ENCODE results near the gene SIL1. TPM values are rescaled to one million over a fixed set of nuclear protein-coding genes. Genes with fewer than 3 reads are reported as not detected.

The SIL1 gene
- polyA plus RNA-seq, 1 donor (not counting 4 experiments of a cell fraction or from before 2014, with no cell fraction given) = 45.4 TPM

GRCh38 chr5:139205586-139205985 is 7.4 kb upstream of the SIL1 start:
- no peak overlapping the region for H3K4me3 ChIP-seq (ENCODE audit: control insufficient read depth in 2 of 3, extremely low read depth in 1 of 3, insufficient read depth in 2 of 3, low read depth in 1 of 3, low read length in 3 of 3)
- H3K9ac ChIP-seq (ENCODE audit: control insufficient read depth, extremely low read depth, insufficient read depth, low read length) = no peak overlapping the region
- H3K4me1 ChIP-seq (ENCODE audit: control insufficient read depth, extremely low read depth, insufficient read depth, low read length) = no peaks in the 10 kb centered on the region
- H3K27me3 ChIP-seq (ENCODE audit: control insufficient read depth, extremely low read depth, insufficient read depth, low read length) = no peaks in the 10 kb centered on the region
- no peak overlapping the region for H2AFZ ChIP-seq (ENCODE audit: control insufficient read depth, low read length)
- FAIRE-seq (no peak), DNase-seq (ENCODE audit: low read depth, low spot score) (no peak)
- no peaks in the 10 kb centered on the region for H3K9me3 ChIP-seq (ENCODE audit: control insufficient read depth, low read depth, low read length)
- no peaks in the 10 kb centered on the region for H3K9me1 ChIP-seq (ENCODE audit: control insufficient read depth, extremely low read depth, insufficient read depth, low read length)
- no peak for TF ChIP-seq EZH2 (IDR thresholded peaks at IDR 0.05; ENCODE audit: low read length)
- H3K79me2 ChIP-seq (ENCODE audit: control insufficient read depth, insufficient read depth, low read length) = no peaks in the 10 kb centered on the region
- no peaks in the 10 kb centered on the region for H3K36me3 ChIP-seq (ENCODE audit: control insufficient read depth in 2 of 2, extremely low read depth in 1 of 2, insufficient read depth in 2 of 2, low read length in 2 of 2)
- H3K4me2 ChIP-seq (ENCODE audit: control insufficient read depth, extremely low read depth, insufficient read depth, low read depth, low read length) = no peak overlapping the region
- no peaks in the 10 kb centered on the region for H4K20me1 ChIP-seq (ENCODE audit: control insufficient read depth, extremely low read depth, insufficient read depth, low read length)
- dilution Hi-C loops (cut with MboI; ENCODE audit: extremely low pct_ligation_motif_present, low sequenced_read_pairs) = no loop called here
- H3K27ac ChIP-seq (ENCODE audit: control insufficient read depth, insufficient read depth, low read length) = no peak overlapping the region

GRCh38 chr5:139205124-139205523 is 7.0 kb upstream of the SIL1 start:
- dilution Hi-C loops (cut with MboI; ENCODE audit: extremely low pct_ligation_motif_present, low sequenced_read_pairs) = no loop called here
- H3K9me3 ChIP-seq (ENCODE audit: control insufficient read depth, low read depth, low read length) = no peaks in the 10 kb centered on the region
- no peaks in the 10 kb centered on the region for H3K36me3 ChIP-seq (ENCODE audit: control insufficient read depth in 2 of 2, extremely low read depth in 1 of 2, insufficient read depth in 2 of 2, low read length in 2 of 2)
- no peaks in the 10 kb centered on the region for H4K20me1 ChIP-seq (ENCODE audit: control insufficient read depth, extremely low read depth, insufficient read depth, low read length)
- H3K4me2 ChIP-seq (ENCODE audit: control insufficient read depth, extremely low read depth, insufficient read depth, low read depth, low read length) = no peak overlapping the region
- no peak for FAIRE-seq
- TF ChIP-seq CTCF (optimal IDR thresholded peaks at IDR 0.05 in 1 of 3, IDR thresholded peaks at IDR 0.05 in 1 of 3, conservative IDR thresholded peaks at IDR 0.05 in 1 of 3; ENCODE audit: extremely low read depth in 1 of 3, insufficient read depth in 2 of 3, low read length in 3 of 3) (no peak), EZH2 (IDR thresholded peaks at IDR 0.05; ENCODE audit: low read length) (no peak)
- DNase-seq (ENCODE audit: low read depth, low spot score) = no peak
- H3K4me3 ChIP-seq (ENCODE audit: control insufficient read depth in 2 of 3, extremely low read depth in 1 of 3, insufficient read depth in 2 of 3, low read depth in 1 of 3, low read length in 3 of 3) = no peak overlapping the region
- no peak overlapping the region for H2AFZ ChIP-seq (ENCODE audit: control insufficient read depth, low read length)
- no peak overlapping the region for H3K9ac ChIP-seq (ENCODE audit: control insufficient read depth, extremely low read depth, insufficient read depth, low read length)
- no peaks in the 10 kb centered on the region for H3K27me3 ChIP-seq (ENCODE audit: control insufficient read depth, extremely low read depth, insufficient read depth, low read length)
- no peaks in the 10 kb centered on the region for H3K9me1 ChIP-seq (ENCODE audit: control insufficient read depth, extremely low read depth, insufficient read depth, low read length)
- no peaks in the 10 kb centered on the region for H3K4me1 ChIP-seq (ENCODE audit: control insufficient read depth, extremely low read depth, insufficient read depth, low read length)
- H3K27ac ChIP-seq (ENCODE audit: control insufficient read depth, insufficient read depth, low read length) = no peak overlapping the region
- no peaks in the 10 kb centered on the region for H3K79me2 ChIP-seq (ENCODE audit: control insufficient read depth, insufficient read depth, low read length)

- dilution Hi-C loops (cut with MboI; ENCODE audit: extremely low pct_ligation_motif_present, low sequenced_read_pairs) = no loop called here
- no peak overlapping the region for H2AFZ ChIP-seq (ENCODE audit: control insufficient read depth, low read length)
- no peaks in the 10 kb centered on the region for H3K27me3 ChIP-seq (ENCODE audit: control insufficient read depth, extremely low read depth, insufficient read depth, low read length)
- no peaks in the 10 kb centered on the region for H3K9me3 ChIP-seq (ENCODE audit: control insufficient read depth, low read depth, low read length)
- H3K9me1 ChIP-seq (ENCODE audit: control insufficient read depth, extremely low read depth, insufficient read depth, low read length) = no peaks in the 10 kb centered on the region
- DNase-seq (ENCODE audit: low read depth, low spot score) = no peak
- no peaks in the 10 kb centered on the region for H3K4me1 ChIP-seq (ENCODE audit: control insufficient read depth, extremely low read depth, insufficient read depth, low read length)
- H3K36me3 ChIP-seq (ENCODE audit: control insufficient read depth in 2 of 2, extremely low read depth in 1 of 2, insufficient read depth in 2 of 2, low read length in 2 of 2) = no peaks in the 10 kb centered on the region
- H3K9ac ChIP-seq (ENCODE audit: control insufficient read depth, extremely low read depth, insufficient read depth, low read length) = no peak overlapping the region
- H3K27ac ChIP-seq (ENCODE audit: control insufficient read depth, insufficient read depth, low read length) = no peak overlapping the region
- no peaks in the 10 kb centered on the region for H4K20me1 ChIP-seq (ENCODE audit: control insufficient read depth, extremely low read depth, insufficient read depth, low read length)
- H3K4me3 ChIP-seq (ENCODE audit: control insufficient read depth in 2 of 3, extremely low read depth in 1 of 3, insufficient read depth in 2 of 3, low read depth in 1 of 3, low read length in 3 of 3) = no peak overlapping the region
- FAIRE-seq = no peak
- TF ChIP-seq CTCF (optimal IDR thresholded peaks at IDR 0.05 in 1 of 3, IDR thresholded peaks at IDR 0.05 in 1 of 3, conservative IDR thresholded peaks at IDR 0.05 in 1 of 3; ENCODE audit: extremely low read depth in 1 of 3, insufficient read depth in 2 of 3, low read length in 3 of 3) = no peak
- no peak for TF ChIP-seq EZH2 (IDR thresholded peaks at IDR 0.05; ENCODE audit: low read length)
- no peak overlapping the region for H3K4me2 ChIP-seq (ENCODE audit: control insufficient read depth, extremely low read depth, insufficient read depth, low read depth, low read length)
- no peaks in the 10 kb centered on the region for H3K79me2 ChIP-seq (ENCODE audit: control insufficient read depth, insufficient read depth, low read length)
Measured at GRCh38 chr5:139204196-139204595, 6.0 kb upstream of the SIL1 start.
